ENCODE results near the gene FAM180A. TPM values are rescaled to one million over a fixed set of nuclear protein-coding genes. Genes with fewer than 3 reads are reported as not detected.
A peak's percentile ranks its signal among the peaks of the same experiment; 100 is the strongest.

Gene FAM180A
- total RNA-seq, 1 donor = 71.0 TPM

- peak; percentile 95 for DNase-seq (ENCODE audit: low read depth)
- H3K4me3 ChIP-seq (ENCODE audit: low read depth, low read length) = peak overlapping the region; percentile 50
- no peak for TF ChIP-seq CTCF (IDR thresholded peaks at IDR 0.05; ENCODE audit: insufficient read depth, low read length)
Observed at GRCh38 chr7:135757719-135758411, 9.3 kb upstream of the FAM180A start.

DNA sequence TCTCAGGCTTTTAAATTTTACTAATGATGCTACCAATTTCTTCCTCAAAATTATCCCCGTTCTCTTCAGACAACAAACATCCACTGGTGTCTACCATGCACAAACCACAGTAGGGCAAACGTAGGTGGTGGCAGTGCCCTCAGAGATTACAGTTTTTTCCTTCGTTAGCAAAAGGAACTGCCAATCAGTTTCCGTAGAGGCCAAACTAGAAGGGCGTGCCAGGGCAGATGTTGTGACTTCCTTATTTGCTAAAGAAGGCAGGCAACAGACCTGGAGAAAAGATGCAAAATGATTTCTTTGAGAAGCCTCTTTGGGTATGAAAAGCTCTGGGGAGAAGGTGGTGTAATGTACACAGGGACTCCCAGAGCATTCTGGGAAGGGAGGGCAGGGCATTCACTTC lies 7.6 kb upstream of the FAM180A start:
- no peak for TF ChIP-seq CTCF (IDR thresholded peaks at IDR 0.05; ENCODE audit: insufficient read depth, low read length)
- no peak overlapping the region for H3K4me3 ChIP-seq (ENCODE audit: low read depth, low read length)
- no peak for DNase-seq (ENCODE audit: low read depth)

- peak; percentile 32 for DNase-seq (ENCODE audit: low read depth)
- no peak for TF ChIP-seq CTCF (IDR thresholded peaks at IDR 0.05; ENCODE audit: insufficient read depth, low read length)
- H3K4me3 ChIP-seq (ENCODE audit: low read depth, low read length) = no peak overlapping the region
Observed at GRCh38 chr7:135755351-135755753, 6.7 kb upstream of the FAM180A start.

DNA sequence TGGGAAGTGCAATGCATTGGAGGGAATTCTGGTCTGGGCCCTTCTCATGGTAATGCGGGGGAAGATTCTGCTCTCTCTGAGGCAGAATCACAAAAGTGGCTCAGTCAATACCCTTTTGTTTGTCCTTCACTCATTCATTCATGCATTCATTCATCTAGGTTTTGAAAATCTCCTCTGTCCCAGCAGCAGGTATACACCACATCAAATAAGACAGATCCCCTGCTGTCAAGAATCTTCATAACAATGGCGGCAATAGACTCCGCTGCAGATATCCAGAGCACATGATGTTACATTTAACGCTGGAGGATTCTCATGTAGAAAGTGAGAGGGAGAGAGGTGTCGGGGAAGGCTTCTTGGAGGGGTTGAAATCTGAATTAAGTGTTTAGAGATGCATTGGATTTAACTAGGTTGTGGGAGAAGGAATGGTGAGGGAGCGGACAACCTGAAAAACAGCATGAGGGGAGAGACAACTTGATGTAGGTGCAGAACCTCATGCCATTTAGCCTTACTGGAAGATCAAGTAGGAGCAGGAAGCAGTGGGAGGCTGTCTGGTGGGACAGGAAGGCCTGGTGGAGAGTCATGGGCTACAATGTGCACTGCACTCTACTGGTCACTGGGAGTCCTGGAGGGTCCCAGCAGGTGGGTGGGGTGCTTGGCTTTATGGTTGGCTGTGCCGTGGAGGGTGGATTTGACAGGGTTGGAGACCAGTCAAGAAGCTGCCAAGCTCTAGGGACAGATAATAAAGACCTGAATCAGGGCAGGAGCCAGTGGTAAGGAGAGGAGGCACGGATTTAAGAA lies 5.2 kb upstream of the FAM180A start:
- H3K4me3 ChIP-seq (ENCODE audit: low read depth, low read length) = no peak overlapping the region
- TF ChIP-seq CTCF (IDR thresholded peaks at IDR 0.05; ENCODE audit: insufficient read depth, low read length) = no peak
- DNase-seq (ENCODE audit: low read depth) = no peak

- no peak for TF ChIP-seq CTCF (IDR thresholded peaks at IDR 0.05; ENCODE audit: insufficient read depth, low read length)
- H3K4me3 ChIP-seq (ENCODE audit: low read depth, low read length) = peak overlapping the region; percentile 94
- DNase-seq (ENCODE audit: low read depth) = peak; percentile 24
Observed at GRCh38 chr7:135747366-135747765, 1.2 kb downstream of the FAM180A start.

DNA sequence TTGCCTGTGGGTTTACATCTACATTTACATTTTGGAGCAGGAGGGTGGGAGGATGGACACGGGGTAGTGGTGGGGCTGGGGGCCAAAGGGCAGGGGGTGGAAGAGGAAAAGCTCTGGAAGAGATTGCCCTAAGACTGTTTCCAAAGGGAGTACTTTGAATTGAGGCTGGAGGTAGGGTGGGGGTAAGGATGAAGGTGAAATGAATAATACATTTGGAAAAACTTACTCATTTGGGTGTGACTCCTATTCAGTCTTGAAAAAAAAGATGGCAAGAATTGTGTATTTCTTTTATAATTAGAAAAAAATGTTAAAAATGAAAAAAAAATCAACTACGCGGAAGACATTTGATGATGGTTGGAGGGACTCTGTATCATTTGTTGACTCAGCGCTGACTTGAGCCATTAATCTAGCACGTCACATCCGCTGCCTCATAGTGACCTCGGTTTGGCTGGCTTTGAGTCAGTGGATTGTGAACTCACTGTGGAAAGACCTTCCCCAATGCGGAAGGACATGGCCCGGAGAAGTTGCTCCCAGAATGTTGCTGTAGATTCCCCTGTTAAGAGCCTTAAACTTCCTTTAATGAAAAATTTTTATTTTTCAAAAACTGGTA lies 2.8 kb downstream of the FAM180A start:
- peak overlapping the region; percentile 94 for H3K4me3 ChIP-seq (ENCODE audit: low read depth, low read length)
- TF ChIP-seq CTCF (IDR thresholded peaks at IDR 0.05; ENCODE audit: insufficient read depth, low read length) = no peak
- peak; percentile 99 for DNase-seq (ENCODE audit: low read depth)

Data from fibroblast of the aortic adventitia (primary cell).